HepG2 (cell line): Measurements from ENCODE around the gene BMERB1. TPM values are rescaled to one million over a fixed set of nuclear protein-coding genes. Genes with fewer than 3 reads are reported as not detected.

Experiments
- ATF7 ChIP-seq, 2 experiments: fragments of 450-650 bp in 1 of 2; sonication (generic) in 1 of 2; formaldehyde crosslinking in 1 of 2; IDR thresholded peaks; 2 replicates each; pipeline versions ENCODE4 v1.4.0 to v1.6.1; 2016 to 2020; ENCODE audit warnings: antibody characterized with exemption in 1 of 2, mild to moderate bottlenecking in 1 of 2, missing genetic modification reagents in 1 of 2
- DNMT1 ChIP-seq: sonication (generic); formaldehyde crosslinking; IDR thresholded peaks from 2 replicates; pipeline ENCODE4 v1.5.1; 2020; ENCODE audit warnings: mild to moderate bottlenecking, missing genetic modification reagents
- ESRRA ChIP-seq: sonication (generic); formaldehyde crosslinking; IDR thresholded peaks from 2 replicates; pipeline ENCODE4 v1.5.1; 2020; ENCODE audit warnings: mild to moderate bottlenecking, low read depth, missing genetic modification reagents
- HMG20A ChIP-seq: IDR thresholded peaks from 2 replicates; pipeline ENCODE4 v1.6.1; 2016; ENCODE audit warnings: borderline replicate concordance
- LCORL ChIP-seq, 2 experiments: fragments of 450-650 bp in 1 of 2; sonication (generic) in 1 of 2; formaldehyde crosslinking in 1 of 2; IDR thresholded peaks; 2 replicates each; pipeline versions ENCODE4 v1.5.0 to v1.6.1; 2017 to 2020; ENCODE audit warnings: antibody characterized with exemption in 1 of 2, missing genetic modification reagents in 1 of 2
- MTF1 ChIP-seq: sonication (generic); formaldehyde crosslinking; IDR thresholded peaks from 2 replicates; pipeline ENCODE4 v1.5.0; 2020; ENCODE audit warnings: missing genetic modification reagents
- NR2F6 ChIP-seq, 2 experiments: IDR thresholded peaks; 2 replicates each; pipeline ENCODE4 v1.6.1; 2016; ENCODE audit warnings: antibody characterized with exemption in 1 of 2, mild to moderate bottlenecking in 1 of 2
- ZBTB3 ChIP-seq: sonication (generic); formaldehyde crosslinking; IDR thresholded peaks from 2 replicates; pipeline ENCODE4 v1.4.0; 2020; ENCODE audit warnings: low read depth, mild to moderate bottlenecking, moderate library complexity, missing genetic modification reagents, borderline replicate concordance
- ZBTB4 ChIP-seq: sonication (generic); formaldehyde crosslinking; IDR thresholded peaks from 2 replicates; pipeline ENCODE4 v1.4.0; 2020; ENCODE audit warnings: missing genetic modification reagents, mild to moderate bottlenecking, borderline replicate concordance
- ZFP36L2 ChIP-seq: sonication (generic); formaldehyde crosslinking; IDR thresholded peaks from 2 replicates; pipeline ENCODE4 v1.4.0; 2020; ENCODE audit warnings: missing genetic modification reagents
- ZNF281 ChIP-seq: sonication (generic); formaldehyde crosslinking; IDR thresholded peaks from 2 replicates; pipeline ENCODE4 v1.4.0; 2020; ENCODE audit warnings: missing genetic modification reagents, borderline replicate concordance
- ZNF34 ChIP-seq: sonication (generic); formaldehyde crosslinking; IDR thresholded peaks from 2 replicates; pipeline ENCODE4 v1.4.0; 2020; ENCODE audit warnings: mild to moderate bottlenecking, missing genetic modification reagents, borderline replicate concordance
- ZNF543 ChIP-seq: sonication (generic); formaldehyde crosslinking; IDR thresholded peaks from 2 replicates; pipeline ENCODE4 v1.4.0; 2020; ENCODE audit warnings: mild to moderate bottlenecking, missing genetic modification reagents
- ZNF687 ChIP-seq: sonication (generic); formaldehyde crosslinking; IDR thresholded peaks from 2 replicates; pipeline ENCODE4 v1.5.1; 2020; ENCODE audit warnings: mild to moderate bottlenecking, missing genetic modification reagents, moderate library complexity
- ZNF691 ChIP-seq: sonication (generic); formaldehyde crosslinking; IDR thresholded peaks from 2 replicates; pipeline ENCODE4 v1.4.0; 2020; ENCODE audit warnings: missing genetic modification reagents, low read depth, mild to moderate bottlenecking, borderline replicate concordance
- polyA plus RNA-seq, 8 experiments: library from polyadenylated mRNA; depleted of rRNA in 3 of 8; stranded (reverse) in 7 of 8; unstranded in 1 of 8; fragments of >200 nt; fragmentation: Illumina TruSeq in 4 of 8; extraction: Trizol in 4 of 8; gene quantifications; 2 replicates each; pipeline versions ENCODE4 v1.2.1 to v1.2.3, GENCODE V29; 2011 to 2016; ENCODE audit warnings: low read depth in 4 of 8, missing spikeins in 1 of 8, mixed read lengths in 1 of 8; ENCODE audit not compliant: insufficient read depth in 1 of 8
- total RNA-seq, 5 experiments: library from RNA; depleted of rRNA; stranded (reverse); fragments of >200 nt; fragmentation: Illumina TruSeq; extraction: Trizol; gene quantifications; 2 replicates each; pipeline ENCODE4 v1.2.3, GENCODE V29; 2016; ENCODE audit warnings: low read depth in 1 of 5

The BMERB1 gene
- total and polyA plus RNA-seq, 2 of the 13 experiments (the other 11 are each of a cell fraction or from before 2014, with no cell fraction given), result 1.4 TPM

GRCh38 chr16:15607700-15608396, 173.5 kb downstream of the BMERB1 start (continued):
- TF ChIP-seq ZNF281 (CRISPR knock-in tag) (peak; percentile 57; the same call in 1 of the 2 replicates), ZNF687 (CRISPR knock-in tag) (peak; percentile 93), ESRRA (CRISPR knock-in tag) (peak; percentile 66; the same call in 1 of the 2 replicates), ZNF543 (CRISPR knock-in tag) (peak; percentile 25; the same call in 1 of the 2 replicates), ZNF691 (CRISPR knock-in tag) (peak; percentile 45; the same call in 1 of the 2 replicates), ZFP36L2 (CRISPR knock-in tag) (no peak), MTF1 (CRISPR knock-in tag) (no peak), NR2F6 (IDR thresholded peaks at IDR 0.05) (no peak), NR2F6 (CRISPR knock-in tag; IDR thresholded peaks at IDR 0.05) (peak; percentile 47; the same call in 1 of the 2 replicates), ZNF34 (CRISPR knock-in tag) (peak; percentile 76; the same call in 1 of the 2 replicates), DNMT1 (CRISPR knock-in tag) (peak; percentile 67), HMG20A (CRISPR knock-in tag) (0 out of 2 replicates have a peak, but pooled peaks have one; percentile 13), ATF7 (IDR thresholded peaks at IDR 0.05) (peak; percentile 54; the same call in 1 of the 2 replicates), ATF7 (CRISPR knock-in tag; IDR thresholded peaks at IDR 0.05) (peak; percentile 83; the same call in 1 of the 2 replicates), ZBTB4 (CRISPR knock-in tag) (no peak), ZBTB3 (CRISPR knock-in tag) (peak; percentile 60; the same call in 1 of the 2 replicates), LCORL (IDR thresholded peaks at IDR 0.05) (no peak), LCORL (CRISPR knock-in tag; IDR thresholded peaks at IDR 0.05) (peak; percentile 85)
